ENCODE data around the gene KNDC1.
"Not testable (repeated sequence)": the region's sequence is repeated elsewhere in the genome, so short reads cannot be mapped to it uniquely, and the experiment has no call there.

KNDC1 gene

GRCh38 chr10:133162178-133162909, 2.3 kb downstream of the KNDC1 start:
- DNase-seq (ENCODE audit: low read depth in 3 of 3), result no peak

GRCh38 chr10:133162910-133163856, 3.2 kb downstream of the KNDC1 start:
- no peak for DNase-seq (ENCODE audit: low read depth in 3 of 3)

DNA sequence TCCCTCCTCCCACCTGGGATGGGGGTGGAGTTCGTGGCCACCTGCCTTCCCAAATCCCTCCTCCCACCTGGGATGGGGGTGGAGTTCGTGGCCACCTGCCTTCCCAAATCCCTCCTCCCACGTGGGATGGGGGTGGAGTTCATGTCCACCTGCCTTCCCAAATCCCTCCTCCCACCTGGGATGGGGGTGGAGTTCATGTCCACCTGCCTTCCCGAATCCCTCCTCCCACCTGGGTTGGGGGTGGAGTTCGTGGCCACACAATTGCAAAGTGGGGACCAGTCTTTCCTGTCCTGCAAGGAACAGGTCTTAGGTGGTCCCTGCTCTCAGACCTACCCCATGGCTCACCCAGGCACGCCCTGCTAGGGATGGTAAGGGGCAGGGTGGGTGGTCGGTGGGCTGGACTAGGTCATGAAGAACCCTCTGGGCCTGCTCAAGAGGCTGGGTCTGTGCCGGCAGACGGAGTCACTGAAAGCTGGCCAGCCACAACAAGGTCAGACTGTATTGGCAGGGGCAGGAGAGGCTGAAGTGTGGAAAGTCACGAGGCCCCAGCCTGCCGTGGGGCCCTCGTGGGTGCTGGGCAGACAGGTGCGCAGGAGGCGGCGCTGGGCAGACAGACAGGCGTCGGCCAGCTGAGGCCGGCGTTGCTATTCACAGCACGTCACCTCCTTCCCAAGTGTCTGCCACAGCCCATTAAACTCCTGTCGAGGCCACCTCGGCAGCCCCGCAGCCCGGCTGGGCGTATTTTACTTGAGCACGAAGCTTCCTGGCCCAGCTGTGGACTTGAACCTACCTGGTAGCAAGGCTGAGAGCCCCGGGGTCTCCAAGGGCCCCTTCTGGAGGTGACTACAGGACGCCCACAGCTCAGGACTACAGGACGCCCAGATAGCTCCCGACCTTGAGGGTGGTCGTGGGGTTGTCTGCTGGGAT, 4.1 kb downstream of the KNDC1 start:
- no peak for DNase-seq (ENCODE audit: low read depth in 3 of 3)

DNA sequence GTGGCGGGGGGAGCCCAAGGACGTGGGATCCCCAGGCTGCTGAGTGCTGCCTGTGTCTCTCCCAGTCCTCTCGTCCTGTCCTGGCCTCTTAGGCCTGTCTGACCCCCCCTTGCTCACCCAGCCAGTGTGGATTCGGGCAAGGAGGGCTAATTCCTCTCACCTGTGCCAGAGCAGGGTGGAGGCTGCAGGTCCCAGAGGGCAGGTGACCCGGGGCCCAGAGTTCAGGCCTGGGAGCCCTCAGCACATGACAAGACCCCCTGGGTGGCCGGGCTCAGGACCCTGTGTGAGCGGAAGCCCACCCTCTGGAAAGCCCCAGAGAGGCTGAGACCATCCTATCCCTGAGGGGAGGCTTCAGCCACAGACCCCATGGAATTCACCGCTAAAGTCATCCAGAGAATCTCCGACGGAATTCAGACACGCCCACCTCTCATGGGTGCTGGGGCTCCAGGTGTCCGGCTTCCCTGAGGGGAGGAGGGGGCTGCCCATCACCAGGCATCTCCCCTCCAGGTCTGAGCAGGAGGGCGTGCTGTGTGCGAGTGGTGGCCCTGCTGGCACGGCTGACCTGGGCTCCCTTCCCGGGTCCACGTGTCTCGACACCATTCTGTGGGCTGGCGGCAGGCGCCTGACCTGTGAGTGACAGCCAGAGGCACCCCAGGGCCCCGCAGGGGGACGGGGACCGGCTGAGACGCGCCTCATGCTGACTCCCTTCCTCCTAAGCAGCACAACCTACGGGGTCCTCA, 5.0 kb downstream of the KNDC1 start:
- DNase-seq (ENCODE audit: low read depth in 3 of 3), result no peak

GRCh38 chr10:133165556-133166503, 5.8 kb downstream of the KNDC1 start:
- DNase-seq (ENCODE audit: low read depth in 3 of 3), result no peak

DNA sequence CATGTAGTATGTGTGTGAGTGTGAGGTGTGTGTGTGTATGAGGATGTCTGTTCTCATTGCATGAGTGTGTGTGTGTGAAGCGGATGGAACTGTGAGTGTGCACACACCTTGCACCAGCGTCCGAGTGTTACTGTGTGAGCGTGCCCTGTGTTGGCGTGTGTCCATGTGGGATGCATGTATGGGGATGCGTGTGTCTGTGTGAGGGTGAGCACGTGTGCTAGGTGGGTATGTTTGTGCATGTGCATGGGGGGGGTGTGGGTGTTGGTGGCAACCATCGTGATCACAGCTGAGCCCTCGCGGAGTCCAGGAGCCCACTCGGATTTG, 6.4 kb downstream of the KNDC1 start:
- DNase-seq (ENCODE audit: low read depth in 3 of 3), result no peak

DNA sequence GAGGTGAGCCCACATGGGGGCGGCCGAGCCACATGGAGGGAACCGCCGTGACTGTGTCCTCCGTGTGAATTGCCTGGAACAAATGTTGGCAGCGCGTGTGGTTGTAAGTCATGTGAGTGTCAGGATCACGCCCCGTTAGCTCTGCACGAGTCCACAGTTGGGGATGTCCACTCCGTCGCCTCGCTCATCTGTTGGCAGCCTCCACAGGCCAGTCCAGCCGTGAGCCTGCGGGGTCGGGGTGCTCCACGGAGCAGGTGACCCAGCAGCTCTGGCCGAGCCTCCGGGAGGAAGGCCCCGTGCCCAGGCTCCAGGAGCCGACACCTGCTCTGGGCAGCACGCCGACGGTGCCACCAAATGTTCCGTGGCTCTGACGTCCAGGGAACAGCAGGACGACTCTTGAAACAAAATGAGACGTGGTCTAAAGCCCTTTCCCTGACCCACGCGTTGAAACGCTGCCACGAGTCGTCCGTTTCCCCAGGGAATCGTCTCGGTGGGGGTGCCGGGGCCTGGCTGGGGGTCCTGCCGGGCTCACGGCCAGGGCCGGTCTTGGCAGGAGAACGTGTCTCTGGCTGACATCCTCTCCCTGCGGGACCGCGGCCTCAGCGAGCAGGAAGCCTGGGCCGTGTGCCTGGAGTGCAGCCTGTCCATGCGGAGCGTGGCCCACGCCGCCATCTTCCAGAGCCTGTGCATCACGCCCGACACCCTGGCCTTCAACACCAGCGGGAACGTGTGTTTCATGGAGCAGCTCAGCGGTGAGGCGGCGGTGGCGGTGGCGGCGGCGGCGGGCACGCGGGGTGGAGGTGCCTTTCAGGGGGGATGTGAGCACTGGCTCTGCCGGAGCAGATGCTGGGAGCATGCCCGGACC, 7.0 kb downstream of the KNDC1 start:
- DNase-seq (ENCODE audit: low read depth in 3 of 3), result no peak

- DNase-seq (ENCODE audit: low read depth in 3 of 3), result no peak
Observed at GRCh38 chr10:133167693-133168616, 7.9 kb downstream of the KNDC1 start.

GRCh38 chr10:133168617-133169031, 8.6 kb downstream of the KNDC1 start:
- no peak for DNase-seq (ENCODE audit: low read depth in 3 of 3)

DNA sequence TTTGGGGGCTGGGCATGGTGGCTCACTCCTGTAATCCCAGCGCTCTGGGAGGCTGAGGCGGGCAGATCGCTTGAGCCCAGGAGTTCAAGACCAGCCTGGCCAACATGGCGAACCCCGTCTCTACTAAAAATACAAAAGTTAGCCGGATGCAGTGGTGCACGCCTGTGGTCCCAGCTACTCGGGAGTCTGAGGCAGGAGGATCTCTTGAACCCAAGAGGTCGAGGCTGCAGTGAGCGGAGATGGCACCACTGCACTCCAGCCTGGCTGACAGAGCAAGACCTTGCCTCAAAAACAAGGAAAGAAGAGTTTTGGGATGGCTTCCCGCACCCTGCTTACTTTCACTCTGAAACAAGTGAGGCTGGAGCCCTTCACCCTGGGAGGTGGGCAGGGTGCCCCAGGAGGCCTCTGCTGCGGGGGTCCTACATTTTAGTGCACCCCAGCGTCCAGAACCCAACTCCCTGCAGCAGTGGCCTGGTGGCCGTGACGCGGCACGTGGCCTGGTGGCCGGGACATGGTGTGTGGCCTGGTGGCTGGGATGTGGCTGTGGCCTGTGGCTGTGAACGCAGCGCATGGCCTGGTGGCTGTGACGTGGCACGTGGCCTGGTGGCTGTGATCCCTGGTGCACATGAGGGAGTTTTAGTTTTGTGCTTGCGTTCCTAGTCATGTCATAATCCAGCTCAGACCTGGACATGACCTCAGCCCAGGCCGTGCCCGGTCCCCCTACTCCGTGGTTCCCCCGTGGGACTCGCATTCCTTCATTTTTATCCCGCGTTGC, 9.3 kb downstream of the KNDC1 start:
- DNase-seq (ENCODE audit: low read depth in 3 of 3), result no peak

DNA sequence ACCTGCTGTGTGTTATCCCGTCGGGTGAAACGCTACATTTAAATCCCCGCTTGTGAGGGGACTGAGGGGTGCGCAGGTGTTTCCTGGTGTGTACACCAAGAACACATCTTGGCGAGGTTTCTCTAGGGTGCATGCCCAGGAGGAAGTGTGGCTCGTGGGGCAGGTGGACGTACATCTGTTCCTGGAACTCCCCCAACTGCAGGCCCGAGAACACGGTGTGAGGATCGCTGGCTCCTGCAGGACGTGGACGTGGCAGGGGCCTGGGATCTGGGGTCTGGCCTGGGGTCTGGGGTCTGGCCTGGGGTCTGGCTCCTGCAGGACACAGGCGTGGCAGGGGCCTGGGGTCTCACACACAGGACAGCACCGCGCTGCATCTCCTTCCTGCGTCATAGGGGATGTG, 10.1 kb downstream of the KNDC1 start:
- DNase-seq (ENCODE audit: low read depth in 3 of 3), result no peak

DNA sequence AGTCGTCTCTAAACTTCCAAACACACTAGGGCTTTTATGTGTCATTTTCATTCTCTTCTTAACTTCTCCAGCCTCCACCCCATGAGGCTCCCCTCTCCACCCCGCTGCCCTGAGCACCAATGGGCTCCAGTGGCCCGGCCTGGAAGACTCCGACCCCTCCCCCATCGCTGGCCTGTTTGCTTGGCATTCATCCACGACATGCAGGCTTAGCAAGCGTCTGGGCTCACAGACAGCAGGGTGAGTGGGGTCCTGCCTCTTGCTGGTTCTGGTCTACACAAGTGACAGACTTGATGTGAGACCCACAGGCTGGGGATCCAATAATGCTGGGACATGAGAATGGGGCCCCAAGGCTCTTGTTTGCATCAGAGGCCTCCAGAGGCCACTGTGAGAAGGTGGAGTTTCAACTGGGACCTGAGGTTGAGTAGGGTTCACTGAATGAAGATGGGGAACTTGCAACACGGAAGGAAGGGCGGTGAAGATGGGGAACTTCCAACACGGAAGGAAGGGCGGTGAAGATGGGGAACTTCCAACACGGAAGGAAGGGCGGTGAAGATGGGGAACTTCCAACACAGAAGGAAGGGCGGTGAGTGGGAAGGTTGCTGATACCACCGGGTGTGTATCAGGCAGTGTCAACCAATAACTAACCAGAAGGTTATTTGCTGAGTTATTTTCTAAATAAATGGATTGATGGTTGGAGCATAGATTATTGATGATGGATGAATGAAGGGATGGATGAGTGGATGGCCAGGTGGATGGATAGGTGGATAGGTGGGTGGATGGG, 14.0 kb downstream of the KNDC1 start:
- no peak for DNase-seq (ENCODE audit: low read depth in 3 of 3)

DNA sequence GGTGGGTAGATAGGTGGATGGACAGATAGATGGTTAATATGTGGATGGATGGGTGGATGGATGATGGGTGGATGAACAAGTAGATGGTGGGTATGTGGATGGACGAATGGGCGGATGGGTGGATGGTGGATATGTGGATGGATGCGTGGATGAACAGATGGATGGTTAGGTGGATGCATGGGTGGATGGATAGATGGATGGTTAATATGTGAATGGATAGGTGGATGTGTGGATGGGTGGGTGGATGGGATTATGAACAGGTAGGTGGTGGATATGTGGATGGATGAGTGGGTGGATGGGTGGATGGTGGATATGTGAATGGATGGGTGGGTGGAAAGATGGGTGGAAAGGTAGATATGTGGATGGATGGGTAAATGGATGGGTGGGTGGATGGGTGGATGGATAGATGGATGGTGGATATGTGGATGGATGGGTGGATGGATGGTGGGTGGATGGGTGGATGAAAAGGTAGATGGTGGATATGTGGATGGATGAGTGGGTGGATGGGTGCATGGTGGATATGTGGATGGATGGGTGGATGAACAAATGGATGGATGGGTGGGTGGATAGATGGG, 14.8 kb downstream of the KNDC1 start:
- no peak for DNase-seq (ENCODE audit: low read depth in 3 of 3)

DNA sequence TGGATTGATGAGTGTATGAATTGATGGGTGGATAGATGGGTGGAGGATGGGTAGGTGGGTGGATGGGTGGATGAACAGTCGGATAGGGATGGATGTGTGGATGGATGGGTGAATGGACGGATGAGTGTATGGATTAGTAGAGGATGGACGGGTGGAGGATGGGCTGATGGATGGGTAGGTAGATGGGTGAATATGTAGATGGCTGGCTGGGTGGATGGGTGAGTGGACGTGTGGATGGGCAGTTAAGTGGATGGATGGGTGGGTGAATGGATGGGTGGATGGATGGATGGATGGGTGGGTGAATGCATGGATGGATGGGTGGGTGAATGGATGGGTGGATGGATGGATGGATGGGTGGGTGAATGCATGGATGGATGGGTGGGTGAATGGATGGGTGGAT, 15.6 kb downstream of the KNDC1 start:
- DNase-seq (ENCODE audit: low read depth in 3 of 3), result not testable (repeated sequence)

DNA sequence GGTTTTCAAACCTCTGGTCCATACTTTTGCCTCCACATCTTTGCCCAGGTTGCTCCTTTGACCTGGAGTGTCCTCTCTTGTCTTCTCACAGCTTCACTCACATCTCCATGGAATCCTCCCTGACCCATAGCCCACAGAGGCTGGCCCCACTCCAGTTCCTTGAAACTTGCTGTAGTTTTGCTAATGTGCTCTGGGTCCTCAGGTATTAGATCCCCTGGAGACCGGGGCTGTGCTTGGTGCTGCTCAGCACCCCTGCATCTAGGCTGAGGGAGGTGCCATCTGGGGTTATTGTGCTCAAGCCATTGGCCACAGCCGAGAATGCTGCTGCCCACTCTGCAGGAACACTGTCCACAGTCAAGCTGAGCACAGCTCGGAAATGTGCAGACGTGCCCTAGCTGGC, 16.5 kb downstream of the KNDC1 start:
- no peak for DNase-seq (ENCODE audit: low read depth in 3 of 3)

All from stimulated activated CD4-positive, alpha-beta T cell treated with anti-CD3 and anti-CD28 coated beads, TNF-alpha, amount 100 ng/mL, for 24 hours (primary cell).